UCSD-AML1 (cell line): Measurements from ENCODE around the gene STEAP1B.
"Not testable (repeated sequence)": the region's sequence is repeated elsewhere in the genome, so short reads cannot be mapped to it uniquely, and the experiment has no call there.

Experiments used
- DNase-seq: peaks from one replicate; lab custom pipeline; 2025; ENCODE audit not compliant: unreplicated experiment; lab: John Stamatoyannopoulos, UW

STEAP1B gene

DNA sequence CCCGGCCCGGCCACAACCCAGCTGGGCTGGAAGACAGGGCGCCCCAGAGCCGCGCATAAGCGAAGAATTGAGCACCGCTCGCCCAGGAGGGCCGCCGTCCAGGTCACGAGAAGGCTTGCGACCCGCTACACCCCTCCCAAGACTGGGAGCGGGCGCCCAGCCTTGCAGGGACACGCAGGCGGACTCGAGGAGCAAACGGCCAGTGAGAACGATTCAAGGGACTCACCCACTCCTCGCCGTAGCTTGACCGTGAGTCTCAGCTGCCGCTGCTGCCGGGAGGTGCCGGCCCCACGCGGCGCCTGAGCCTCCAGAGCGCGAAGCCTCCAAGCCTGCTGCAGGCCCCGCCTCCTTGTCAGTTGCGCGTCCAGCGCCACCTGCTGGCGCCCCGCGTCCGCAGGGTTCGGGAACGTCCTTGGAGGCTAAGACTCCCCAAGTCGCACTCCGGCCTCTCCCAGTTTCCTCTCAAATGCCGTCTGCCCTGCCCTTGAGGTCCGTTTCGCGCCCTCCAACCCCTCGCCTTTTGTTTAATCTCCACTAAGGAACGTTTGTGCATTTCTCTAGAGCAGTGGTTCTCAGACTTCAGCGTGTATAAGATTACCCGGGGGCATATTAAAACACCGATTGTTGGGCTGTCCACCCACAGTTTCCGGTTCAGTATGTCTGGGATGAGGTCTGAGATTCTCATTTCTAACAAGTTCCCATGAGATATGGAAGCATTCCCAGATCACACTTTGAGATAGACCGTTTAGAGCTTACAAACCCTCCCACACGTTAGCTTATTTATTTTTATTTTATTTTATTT is at the start of gene STEAP1B:
STEAP1B (minus strand) TSS at position 301 of the 802 bp plus-strand sequence. CDS start 5,333 bp downstream, outside the sequence.
- not testable (repeated sequence) for DNase-seq

GRCh38 chr7:22549051-22549450 is 49.1 kb upstream of the STEAP1B start:
- DNase-seq = no peak

GRCh38 chr7:22548313-22548712 is 48.3 kb upstream of the STEAP1B start:
- DNase-seq = no peak

- DNase-seq = no peak
These were observed 46.8 kb upstream of the STEAP1B start for GRCh38 chr7:22546769-22547168.

DNA sequence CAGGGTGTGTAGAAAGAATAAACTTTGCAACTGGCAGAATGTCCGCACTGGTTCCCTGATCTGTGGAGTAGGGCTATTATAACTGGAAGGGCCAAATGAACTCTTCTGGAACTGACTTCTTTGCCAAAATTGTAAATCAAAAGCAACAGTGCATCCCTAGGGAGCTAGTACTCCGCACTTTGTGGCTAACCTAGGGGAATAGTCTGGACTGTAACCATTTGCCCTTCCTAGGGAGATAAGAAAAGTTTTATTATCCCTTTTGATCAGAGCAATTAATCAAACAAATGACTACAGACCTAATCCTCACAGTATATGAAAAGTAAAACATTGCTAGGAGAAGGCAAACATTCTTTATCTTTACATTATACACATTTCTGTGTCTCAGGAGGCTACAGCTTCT is 45.5 kb upstream of the STEAP1B start:
- no peak for DNase-seq

- DNase-seq = no peak
These were observed 44.3 kb upstream of the STEAP1B start for GRCh38 chr7:22544245-22544644.

DNA sequence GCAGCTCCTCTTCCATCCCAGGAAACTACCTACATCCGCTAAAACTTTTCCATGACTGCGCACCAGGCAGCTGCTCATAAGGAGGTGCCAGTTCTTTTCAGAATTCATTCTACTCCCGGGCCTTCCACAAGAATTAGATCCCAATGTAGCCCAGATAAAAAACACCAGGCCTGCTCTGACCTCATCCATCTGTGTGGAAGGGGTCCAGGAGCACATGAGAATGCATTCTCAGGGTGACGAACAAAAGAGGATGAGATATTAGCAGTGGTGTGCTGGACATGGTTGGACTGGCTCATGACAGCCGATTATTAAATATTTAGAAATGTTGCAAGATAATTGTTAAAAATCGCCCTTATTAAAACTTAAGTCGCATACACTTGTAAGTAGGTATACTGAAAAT is 43.2 kb upstream of the STEAP1B start:
- DNase-seq = no peak

DNA sequence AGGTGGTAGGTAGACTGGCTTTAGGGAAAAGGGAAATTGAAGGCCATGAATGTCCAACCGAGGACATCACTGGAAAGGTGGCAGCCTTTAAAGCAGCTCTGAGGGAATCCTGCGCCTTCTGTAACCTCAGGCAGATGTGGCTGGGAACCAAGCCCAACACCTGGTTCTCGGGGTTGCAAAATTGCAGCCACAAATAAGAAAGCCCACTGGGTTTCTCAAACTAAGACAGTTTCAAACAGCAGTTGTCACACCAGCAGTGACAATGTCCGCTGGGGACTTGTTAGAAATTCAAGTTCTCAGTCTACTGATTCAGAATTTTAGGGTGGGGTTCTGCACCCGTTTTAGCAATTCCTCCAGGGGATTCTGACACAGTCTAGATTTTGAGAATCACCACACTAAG is 42.7 kb upstream of the STEAP1B start:
- DNase-seq = no peak

DNA sequence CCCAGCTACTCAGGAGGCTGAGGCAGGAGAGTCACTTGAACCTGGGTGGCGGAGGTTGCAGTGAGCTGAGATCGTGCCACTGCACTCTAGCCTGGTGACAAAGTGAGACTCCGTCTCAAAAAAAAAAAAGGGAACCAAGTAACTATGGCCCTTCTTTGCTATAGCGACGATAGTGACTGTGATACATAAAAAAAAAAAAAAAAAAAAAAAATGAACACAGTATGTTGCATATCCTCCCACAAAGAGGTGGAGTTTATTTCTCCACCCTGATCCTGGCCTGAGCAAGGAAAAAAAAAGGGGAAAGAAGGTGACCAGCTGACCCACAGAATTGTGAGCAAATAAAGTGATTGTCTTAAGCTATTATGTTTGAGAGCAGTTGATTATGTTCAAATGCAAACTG is 42.3 kb upstream of the STEAP1B start:
- DNase-seq = no peak

- no peak for DNase-seq
These were observed 41.8 kb upstream of the STEAP1B start for GRCh38 chr7:22541789-22542188.

DNA sequence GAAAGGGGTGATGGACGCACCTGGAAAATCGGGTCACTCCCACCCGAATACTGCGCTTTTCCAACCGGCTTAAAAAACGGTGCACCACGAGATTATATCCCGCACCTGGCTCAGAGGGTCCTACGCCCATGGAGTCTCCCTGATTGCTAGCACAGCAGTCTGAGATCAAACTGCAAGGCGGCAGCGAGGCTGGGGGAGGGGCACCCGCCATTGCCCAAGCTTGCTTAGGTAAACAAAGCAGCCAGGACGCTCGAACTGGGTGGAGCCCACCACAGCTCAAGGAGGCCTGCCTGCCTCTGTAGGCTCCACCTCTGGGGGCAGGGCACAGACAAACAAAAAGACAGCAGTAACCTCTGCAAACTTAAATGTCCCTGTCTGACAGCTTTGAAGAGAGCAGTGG is 28.5 kb upstream of the STEAP1B start:
- not testable (repeated sequence) for DNase-seq

DNA sequence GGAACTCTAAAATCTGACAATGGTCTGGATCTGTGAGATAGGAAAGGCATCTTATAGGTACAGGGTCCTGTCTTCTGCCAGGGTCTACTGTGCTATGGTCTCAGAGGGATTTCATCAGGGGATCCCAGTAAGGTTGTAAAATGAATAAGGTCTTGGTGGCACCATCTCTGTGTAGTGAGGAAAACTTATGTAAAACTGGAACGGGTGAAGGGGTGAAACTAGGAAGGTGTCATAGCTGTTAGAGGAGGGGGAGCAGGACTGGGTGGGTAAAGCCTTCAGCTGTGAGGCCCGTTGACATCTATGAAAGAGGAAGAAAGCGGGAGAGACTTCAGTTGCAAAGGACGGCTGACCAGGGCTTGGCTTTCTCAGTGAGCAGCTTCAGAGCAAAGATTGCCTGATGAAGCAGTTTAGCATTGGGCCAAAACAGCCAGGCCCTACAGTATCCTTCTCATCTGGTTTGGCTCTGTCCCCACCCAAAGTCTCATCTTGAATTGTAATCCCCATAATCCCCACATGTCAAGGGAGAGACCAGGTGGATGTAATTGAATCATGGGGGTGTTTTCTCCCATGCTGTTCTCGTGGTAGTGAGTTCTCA is 24.5 kb upstream of the STEAP1B start:
- DNase-seq = not testable (repeated sequence)

- not testable (repeated sequence) for DNase-seq
These were observed 23.7 kb upstream of the STEAP1B start for GRCh38 chr7:22523478-22524352.

DNA sequence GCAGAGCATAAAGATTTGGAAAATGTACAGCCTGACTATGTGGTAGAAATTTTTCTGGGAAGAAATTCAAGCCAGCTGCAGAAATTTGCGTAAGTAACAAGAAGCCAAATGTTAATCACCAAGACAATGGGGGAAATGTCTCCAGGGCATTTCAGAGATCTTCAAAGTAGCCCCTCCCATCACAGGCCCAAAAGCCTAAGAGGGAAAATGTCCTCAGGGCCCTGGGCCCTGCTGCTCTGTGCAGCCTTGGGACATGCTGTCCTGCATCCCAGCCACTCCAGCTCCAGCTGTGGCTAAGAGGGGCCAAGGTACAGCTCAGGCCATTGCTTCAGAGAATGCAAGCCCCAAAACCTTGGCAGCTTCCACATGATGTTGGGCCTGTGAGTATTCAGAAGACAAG is 19.6 kb upstream of the STEAP1B start:
- not testable (repeated sequence) for DNase-seq

DNA sequence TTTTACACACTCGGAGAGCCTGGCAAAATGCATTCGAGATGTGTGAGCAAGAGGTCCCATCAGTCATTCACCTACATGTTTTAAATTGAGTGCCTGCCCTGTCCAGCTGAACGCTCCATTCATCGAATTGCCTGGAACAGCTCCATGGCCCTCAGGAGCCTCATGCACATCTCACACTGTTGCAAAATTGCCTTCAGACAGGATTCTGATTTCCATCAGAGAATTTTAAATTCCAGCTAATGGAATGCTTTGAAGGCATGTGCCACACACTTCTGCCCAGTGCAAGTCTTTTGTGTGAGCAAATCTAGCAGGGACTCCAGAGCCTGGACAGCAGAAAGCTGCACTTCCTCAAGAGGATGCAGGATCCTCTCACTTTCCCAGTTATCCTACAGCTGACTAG is 17.0 kb upstream of the STEAP1B start:
- not testable (repeated sequence) for DNase-seq

GRCh38 chr7:22514963-22515362 is 15.0 kb upstream of the STEAP1B start:
- not testable (repeated sequence) for DNase-seq

- DNase-seq = not testable (repeated sequence)
These were observed 7.3 kb upstream of the STEAP1B start for GRCh38 chr7:22507320-22507719.

- not testable (repeated sequence) for DNase-seq
These were observed 6.5 kb upstream of the STEAP1B start for GRCh38 chr7:22506316-22507020.

GRCh38 chr7:22504519-22504918 is 4.5 kb upstream of the STEAP1B start:
- DNase-seq = not testable (repeated sequence)

DNA sequence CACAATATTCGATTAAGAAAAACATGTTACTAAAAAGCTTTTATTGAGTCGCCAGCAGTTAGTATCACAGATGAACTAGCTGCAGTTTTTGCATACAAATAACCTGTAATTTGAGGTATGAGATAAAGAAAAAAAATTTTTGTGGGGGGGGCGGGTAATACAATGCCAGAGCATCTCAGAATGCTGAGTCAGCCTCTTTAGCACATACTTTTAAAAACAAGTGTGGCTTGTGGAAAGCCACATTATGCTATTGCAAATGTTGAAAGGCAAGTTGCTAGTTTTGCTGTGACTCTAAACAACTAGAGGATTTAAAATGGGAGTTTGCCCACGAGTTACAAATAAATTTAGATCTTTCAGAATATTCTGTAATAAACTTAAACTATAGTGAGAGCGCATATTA is 2.1 kb upstream of the STEAP1B start:
- DNase-seq = not testable (repeated sequence)

- not testable (repeated sequence) for DNase-seq
These were observed 1.3 kb upstream of the STEAP1B start for GRCh38 chr7:22501336-22501735.
